K562 (cell line): Measurements from ENCODE around the gene NEK4. TPM values are rescaled to one million over a fixed set of nuclear protein-coding genes. Genes with fewer than 3 reads are reported as not detected.

ENCODE experiments used
- C11orf30 ChIP-seq: fragments of 450-650 bp; IDR thresholded peaks from 2 replicates; pipeline ENCODE4 v1.6.1; 2016; ENCODE audit warnings: low read depth, mild to moderate bottlenecking
- ELF4 ChIP-seq: fragments of 450-650 bp; formaldehyde crosslinking; IDR thresholded peaks from 2 replicates; pipeline ENCODE4 v1.4.0; 2022; ENCODE audit warnings: missing genetic modification characterization
- ETV5 ChIP-seq: sonication (generic); formaldehyde crosslinking; IDR thresholded peaks from 2 replicates; pipeline ENCODE4 v1.4.0; 2020; ENCODE audit warnings: low read depth, mild to moderate bottlenecking, missing genetic modification reagents
- JUNB ChIP-seq: fragments of 450-650 bp; formaldehyde crosslinking; conservative IDR thresholded peaks from 2 replicates; pipeline ENCODE4 v1.4.0; 2020; ENCODE audit warnings: mild to moderate bottlenecking
- NCOA1 ChIP-seq: fragments of 450-650 bp; IDR thresholded peaks from 2 replicates; pipeline ENCODE4 v1.6.1; 2016; ENCODE audit warnings: low read depth
- TGIF2 ChIP-seq: sonication (generic); formaldehyde crosslinking; IDR thresholded peaks from 2 replicates; pipeline ENCODE4 v1.8.1; 2022; ENCODE audit warnings: mild to moderate bottlenecking, missing genetic modification reagents, moderate library complexity
- ZNF318 ChIP-seq, 2 experiments: fragments of 450-650 bp; IDR thresholded peaks; 2 replicates each; pipeline ENCODE4 v1.6.1; 2016; ENCODE audit warnings: mild to moderate bottlenecking in 2 of 2, borderline replicate concordance in 1 of 2, low read depth in 1 of 2, moderate library complexity in 1 of 2
- polyA plus RNA-seq, 8 experiments: library from polyadenylated mRNA; depleted of rRNA in 4 of 8; stranded (reverse) in 5 of 8; unstranded in 3 of 8; fragments of >200 nt; fragmentation: Nextera tagmentation in 2 of 8; fragmentation: Illumina TruSeq in 1 of 8; extraction: Ambion mirVana in 2 of 8; extraction: Trizol in 1 of 8; gene quantifications; 2 replicates each; pipeline versions ENCODE4 v1.2.1 to v1.2.3, GENCODE V29; 2011 to 2014; ENCODE audit warnings: inconsistent platforms in 1 of 8, missing spikeins in 1 of 8
- total RNA-seq, 7 experiments: library from RNA; depleted of rRNA in 6 of 7; stranded (reverse); fragments of >200 nt in 6 of 7; fragmentation: Illumina TruSeq in 2 of 7; extraction: Trizol in 2 of 7; gene quantifications; 2 replicates each; pipeline versions ENCODE4 v1.2.1 to v1.2.3, GENCODE V29; 2011 to 2021; ENCODE audit warnings: low replicate concordance in 1 of 7
- TF ChIP-seq, protein P1 (sequence below): fragments of 250-450 bp; sonication (Bioruptor Pico); IDR thresholded peaks from 2 replicates; pipeline ENCODE4 v1.6.1; 2021; ENCODE audit warnings: mild to moderate bottlenecking

NEK4 gene
- total and polyA plus RNA-seq, 9 of the 15 experiments (the other 6 are each of a cell fraction or from before 2014, with no cell fraction given) = 5.8 to 23.1 (median 16.6) TPM

- TF ChIP-seq ZNF318 (IDR thresholded peaks at IDR 0.05; ENCODE audit: borderline replicate concordance in 1 of 2, low read depth in 1 of 2) (no peak), TGIF2 (CRISPR knock-in tag) (no peak), NCOA1 (no peak), C11orf30 (no peak), ETV5 (CRISPR knock-in tag) (no peak), ELF4 (CRISPR knock-in tag) (no peak), JUNB (no peak)
- TF ChIP-seq, protein P1, sequence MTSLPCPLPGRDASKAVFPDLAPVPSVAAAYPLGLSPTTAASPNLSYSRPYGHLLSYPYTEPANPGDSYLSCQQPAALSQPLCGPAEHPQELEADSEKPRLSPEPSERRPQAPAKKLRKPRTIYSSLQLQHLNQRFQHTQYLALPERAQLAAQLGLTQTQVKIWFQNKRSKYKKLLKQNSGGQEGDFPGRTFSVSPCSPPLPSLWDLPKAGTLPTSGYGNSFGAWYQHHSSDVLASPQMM = no peak
Observed at GRCh38 chr3:52730681-52731080, 40.1 kb downstream of the NEK4 start (continued).
